Fibroblast of the aortic adventitia (primary cell): ENCODE measurements around the gene RLF. TPM values are rescaled to one million over a fixed set of nuclear protein-coding genes. Genes with fewer than 3 reads are reported as not detected.

Experiments
- DNase-seq: peaks from one replicate; pipeline ENCODE4 v3.0.0-alpha.2; 2010; ENCODE audit warnings: low read depth
- H3K4me3 ChIP-seq: 2 replicates; pipeline ENCODE4 v1.5.1; 2011; ENCODE audit warnings: low read depth, mild to moderate bottlenecking, control low read depth, low read length, moderate library complexity
- CTCF ChIP-seq: IDR thresholded peaks from 2 replicates; pipeline ENCODE4 v1.5.1; 2011; ENCODE audit warnings: mild to moderate bottlenecking, low read length, control low read depth, inconsistent platforms; ENCODE audit not compliant: insufficient read depth
- small RNA-seq: library from RNA; depleted of rRNA; stranded (forward); fragments of <200 nt; gene quantifications from one replicate; pipeline ENCODE3, GENCODE V24; 2012
- total RNA-seq: library from RNA; depleted of rRNA; stranded (reverse); fragments of >200 nt; gene quantifications from 2 replicates; pipeline ENCODE4 v1.2.3, GENCODE V29; 2012; ENCODE audit warnings: low replicate concordance

RLF gene
- total RNA-seq, 1 donor = 21.9 TPM

GRCh38 chr1:40276122-40276521 lies 114.9 kb downstream of the RLF start:
- H3K4me3 ChIP-seq = no peak overlapping the region
- DNase-seq = no peak
- no peak for TF ChIP-seq CTCF

GRCh38 chr1:40281853-40282252 lies 120.7 kb downstream of the RLF start:
- H3K4me3 ChIP-seq = no peak overlapping the region
- no peak for TF ChIP-seq CTCF
- DNase-seq = no peak

Small RNA genes within 50 kb of the gene (small RNA-seq; reads per million reads assigned to genes)
- gene RNU6-1237P = not detected

Other genes with a start within 250 kb of the RLF start
- 0.49 and 2.3 TPM in 2 replicates for gene MFSD2A, start 206.2 kb upstream of the RLF start, total RNA-seq
- gene CAP1, start 120.7 kb upstream of the RLF start, total RNA-seq = 68.1 and 376 TPM in 2 replicates
- gene PPT1, start 64.1 kb upstream of the RLF start, total RNA-seq = 23.5 and 44.2 TPM in 2 replicates
- not detected in 2 replicates for gene TMCO2, start 86.5 kb downstream of the RLF start, total RNA-seq
- gene ZMPSTE24, start 96.8 kb downstream of the RLF start, total RNA-seq = 41.0 and 103 TPM in 2 replicates
- 1.8 and 7.0 TPM in 2 replicates for gene COL9A2, start 155.9 kb downstream of the RLF start, total RNA-seq
- gene SMAP2, start 212.3 kb downstream of the RLF start, total RNA-seq = 5.4 and 27.4 TPM in 2 replicates